ENCODE results near the gene PUM1.

PUM1 gene

DNA sequence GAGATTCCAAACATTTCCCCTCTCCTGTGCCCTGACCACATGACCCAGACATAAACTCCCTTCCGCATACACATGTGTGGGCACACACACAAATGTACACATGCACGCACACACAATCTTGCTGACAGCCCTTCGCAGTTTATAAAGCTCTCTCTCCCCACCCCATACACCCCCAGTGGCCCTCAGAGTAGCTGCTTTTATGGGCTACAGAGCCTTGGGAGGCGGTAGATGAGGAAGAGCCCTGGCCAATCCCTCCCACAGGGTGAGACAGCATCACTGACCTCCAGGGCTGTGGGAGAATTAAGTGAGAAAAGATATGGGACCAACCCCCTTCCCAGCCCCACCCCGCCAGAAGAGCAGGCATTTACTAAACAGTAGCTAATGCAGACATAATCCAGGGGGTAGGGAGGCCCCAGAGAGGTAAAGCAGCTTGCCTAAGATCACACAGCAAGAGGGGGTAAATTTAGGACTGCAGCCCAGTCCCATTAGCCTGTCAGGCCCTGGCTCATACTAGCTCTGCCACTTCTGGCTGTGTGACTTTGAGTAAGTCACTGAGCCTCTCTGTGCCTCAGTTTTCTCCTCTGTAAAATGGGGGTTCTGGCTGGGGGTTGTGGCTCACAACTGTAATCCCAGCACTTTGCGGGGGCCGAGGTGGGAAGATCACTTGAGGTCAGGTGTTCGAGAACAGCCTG lies 162.0 kb downstream of the PUM1 start:
- H3K4me3 ChIP-seq (replicated peaks; ENCODE audit: low read depth, low read length), result no peak overlapping the region
- TF ChIP-seq, protein P1, sequence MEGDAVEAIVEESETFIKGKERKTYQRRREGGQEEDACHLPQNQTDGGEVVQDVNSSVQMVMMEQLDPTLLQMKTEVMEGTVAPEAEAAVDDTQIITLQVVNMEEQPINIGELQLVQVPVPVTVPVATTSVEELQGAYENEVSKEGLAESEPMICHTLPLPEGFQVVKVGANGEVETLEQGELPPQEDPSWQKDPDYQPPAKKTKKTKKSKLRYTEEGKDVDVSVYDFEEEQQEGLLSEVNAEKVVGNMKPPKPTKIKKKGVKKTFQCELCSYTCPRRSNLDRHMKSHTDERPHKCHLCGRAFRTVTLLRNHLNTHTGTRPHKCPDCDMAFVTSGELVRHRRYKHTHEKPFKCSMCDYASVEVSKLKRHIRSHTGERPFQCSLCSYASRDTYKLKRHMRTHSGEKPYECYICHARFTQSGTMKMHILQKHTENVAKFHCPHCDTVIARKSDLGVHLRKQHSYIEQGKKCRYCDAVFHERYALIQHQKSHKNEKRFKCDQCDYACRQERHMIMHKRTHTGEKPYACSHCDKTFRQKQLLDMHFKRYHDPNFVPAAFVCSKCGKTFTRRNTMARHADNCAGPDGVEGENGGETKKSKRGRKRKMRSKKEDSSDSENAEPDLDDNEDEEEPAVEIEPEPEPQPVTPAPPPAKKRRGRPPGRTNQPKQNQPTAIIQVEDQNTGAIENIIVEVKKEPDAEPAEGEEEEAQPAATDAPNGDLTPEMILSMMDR (IDR thresholded peaks at IDR 0.05; ENCODE audit: low read depth, low read length, missing control alignments), result no peak
- no peak for DNase-seq (ENCODE audit: extremely low read depth, low read depth)

DNA sequence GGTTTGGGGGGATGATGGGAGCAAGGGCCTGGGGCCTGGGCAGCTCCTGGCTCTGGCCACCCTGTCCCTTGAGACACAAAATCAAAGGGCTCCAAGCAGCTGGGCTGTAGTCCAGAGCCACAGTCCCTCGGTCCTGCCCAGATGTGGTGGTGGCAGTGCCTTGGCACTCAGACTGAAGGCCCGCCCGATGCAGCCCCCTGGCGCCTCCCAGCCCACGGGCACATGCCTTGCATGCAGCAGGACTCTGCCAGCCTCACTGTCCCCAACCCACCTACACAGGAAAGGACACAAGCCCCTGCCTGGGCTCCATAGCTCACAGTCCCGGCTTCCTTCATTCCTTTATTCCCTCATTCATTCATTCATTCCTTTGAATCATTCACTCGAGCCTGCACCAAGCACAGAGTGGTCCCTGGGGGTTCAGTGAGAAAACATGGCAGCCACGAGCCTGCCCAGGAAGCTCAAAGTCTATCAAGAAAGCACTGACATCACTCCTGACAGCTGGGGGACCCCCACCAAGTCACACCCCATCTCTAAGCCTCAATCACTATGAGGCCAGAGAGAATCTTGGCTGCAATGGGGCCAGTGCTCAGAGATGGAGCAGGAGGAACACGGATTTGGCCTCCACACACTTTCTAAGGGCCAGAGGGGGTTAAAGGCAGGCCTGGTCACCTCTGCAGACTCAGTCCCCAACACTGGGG lies 162.8 kb downstream of the PUM1 start:
- TF ChIP-seq, protein P1 (IDR thresholded peaks at IDR 0.05; ENCODE audit: low read depth, low read length, missing control alignments), result no peak
- H3K4me3 ChIP-seq (replicated peaks; ENCODE audit: low read depth, low read length), result no peak overlapping the region
- no peak for DNase-seq (ENCODE audit: extremely low read depth, low read depth)

DNA sequence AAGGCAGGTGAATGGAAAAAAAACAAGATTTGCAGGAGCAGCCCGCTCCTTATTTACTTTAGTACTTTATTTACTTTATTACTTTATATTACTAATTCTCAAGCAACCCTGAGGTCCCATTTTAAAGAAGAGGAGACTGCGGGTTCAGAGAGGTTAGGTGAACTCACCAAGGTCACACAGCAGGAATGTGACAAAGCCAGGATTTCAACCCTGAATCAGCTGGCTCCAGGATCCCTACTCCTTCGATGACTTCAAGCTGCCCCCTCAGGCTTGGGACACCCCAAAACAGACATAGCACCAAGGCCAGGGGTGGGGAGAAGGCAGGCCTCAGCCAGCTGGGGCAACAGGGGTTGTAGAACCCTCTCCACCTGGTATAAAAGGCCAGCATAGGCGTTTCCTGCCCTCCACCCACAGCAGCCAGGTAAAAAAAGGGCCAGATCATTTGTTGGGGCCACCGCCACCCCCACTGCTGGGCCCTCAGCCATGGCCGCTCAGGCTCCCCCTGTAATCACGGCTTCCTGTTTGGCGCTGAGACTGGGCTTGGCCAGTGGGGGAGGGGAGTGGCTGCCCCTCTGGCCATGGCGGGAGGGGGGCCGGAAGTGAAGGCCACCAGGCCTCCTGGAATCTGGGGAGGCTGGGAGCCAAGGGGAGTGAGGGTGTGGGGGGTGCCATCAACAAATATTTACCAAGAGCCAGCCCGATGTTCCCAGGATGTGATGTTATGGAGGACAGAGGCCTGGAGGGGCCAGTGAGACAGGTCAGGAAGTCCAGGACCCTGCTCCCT lies 163.5 kb downstream of the PUM1 start:
- no peak overlapping the region for H3K4me3 ChIP-seq (replicated peaks; ENCODE audit: low read depth, low read length)
- TF ChIP-seq, protein P1 (IDR thresholded peaks at IDR 0.05; ENCODE audit: low read depth, low read length, missing control alignments), result no peak
- DNase-seq (ENCODE audit: extremely low read depth, low read depth), result no peak

DNA sequence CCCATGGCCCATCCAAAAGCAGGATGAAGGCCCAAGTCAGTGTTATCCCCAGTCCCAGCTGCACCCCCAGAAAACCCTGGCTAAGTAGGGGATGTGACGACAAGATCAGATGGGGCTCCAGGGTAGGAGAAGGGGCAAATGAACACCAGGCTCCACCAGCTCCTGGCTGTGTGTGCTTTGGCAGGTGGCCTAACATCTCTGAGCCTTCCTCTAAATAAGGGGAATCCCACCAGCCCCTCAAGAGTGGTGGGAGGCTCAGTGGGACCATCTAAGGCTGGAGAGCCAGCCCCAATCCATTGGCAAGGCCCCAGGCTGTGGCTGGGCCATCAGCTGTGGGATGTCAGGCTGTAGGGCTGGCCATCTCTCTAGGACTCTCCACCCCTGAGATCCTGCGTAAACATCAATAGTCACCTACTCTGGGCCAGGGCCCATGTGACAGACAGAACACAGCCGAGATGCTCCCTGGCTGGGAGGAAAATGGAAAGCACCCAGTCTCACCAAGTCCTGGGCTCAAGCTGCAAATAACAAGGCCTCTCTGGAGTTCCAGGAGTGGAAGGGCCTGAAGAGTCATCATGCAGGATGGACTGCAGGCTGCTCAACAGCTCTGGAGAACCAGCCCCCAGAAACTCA lies 164.5 kb downstream of the PUM1 start:
- TF ChIP-seq, protein P1 (IDR thresholded peaks at IDR 0.05; ENCODE audit: low read depth, low read length, missing control alignments), result no peak
- no peak overlapping the region for H3K4me3 ChIP-seq (replicated peaks; ENCODE audit: low read depth, low read length)
- DNase-seq (ENCODE audit: extremely low read depth, low read depth), result no peak

DNA sequence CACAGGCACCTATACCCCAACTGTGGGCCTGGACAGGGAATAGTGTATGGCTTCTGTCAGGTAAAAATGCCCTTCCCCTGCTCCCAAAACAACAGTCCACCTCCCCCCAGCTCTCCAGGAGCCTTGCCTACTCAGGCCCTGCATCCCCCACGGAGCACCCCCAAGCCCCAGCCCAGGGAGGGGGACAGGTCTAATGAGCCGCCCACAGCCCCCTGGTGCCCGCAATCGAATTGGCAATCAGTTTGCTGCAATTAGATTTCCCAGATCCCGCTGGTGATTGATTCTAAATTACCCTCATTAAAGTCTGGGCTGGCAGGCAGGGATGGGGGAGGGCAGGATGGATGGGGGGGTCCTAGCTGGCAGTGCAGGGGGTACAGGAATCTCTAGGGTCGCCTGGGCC lies 165.0 kb downstream of the PUM1 start:
- no peak for DNase-seq (ENCODE audit: extremely low read depth, low read depth)
- TF ChIP-seq, protein P1 (IDR thresholded peaks at IDR 0.05; ENCODE audit: low read depth, low read length, missing control alignments), result no peak
- H3K4me3 ChIP-seq (replicated peaks; ENCODE audit: low read depth, low read length), result no peak overlapping the region

DNA sequence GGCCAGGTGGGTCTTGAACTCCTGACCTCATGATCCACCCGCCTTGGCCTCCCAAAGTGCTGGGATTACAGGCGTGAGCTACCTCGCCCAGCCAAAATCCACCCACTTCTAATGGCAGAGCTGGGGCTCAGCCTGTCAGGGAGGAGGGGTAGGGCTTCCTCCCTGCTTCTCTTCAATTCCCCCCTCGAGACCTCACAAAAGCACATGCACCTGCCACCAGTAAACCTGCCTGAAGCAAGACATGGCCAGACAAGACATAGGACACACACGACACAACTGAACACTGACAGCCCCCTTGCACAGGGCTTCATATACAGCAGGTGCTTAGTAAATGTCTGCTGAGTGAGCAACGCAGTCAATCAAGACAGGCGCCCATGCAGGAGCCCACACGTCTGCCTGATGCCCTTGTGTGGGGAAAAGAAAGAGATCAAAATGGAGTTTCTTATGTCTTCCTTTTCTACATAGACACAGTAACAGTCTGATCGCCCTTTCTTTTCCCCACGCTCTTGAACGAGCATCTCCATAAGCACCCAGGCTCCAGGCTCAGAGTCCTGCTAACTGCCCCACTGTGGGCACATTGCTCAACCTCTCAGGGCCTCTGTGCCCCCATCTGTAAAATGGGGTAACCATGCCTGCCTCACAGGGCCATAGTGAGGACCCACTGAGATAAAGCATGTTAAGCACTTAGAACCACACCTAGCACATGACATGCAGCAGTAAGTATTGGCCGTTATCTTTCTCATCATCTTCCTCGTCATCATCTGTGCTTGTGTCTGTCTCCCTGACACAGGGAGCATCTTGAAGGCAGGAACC lies 165.7 kb downstream of the PUM1 start:
- no peak for DNase-seq (ENCODE audit: extremely low read depth, low read depth)
- no peak overlapping the region for H3K4me3 ChIP-seq (replicated peaks; ENCODE audit: low read depth, low read length)
- TF ChIP-seq, protein P1 (IDR thresholded peaks at IDR 0.05; ENCODE audit: low read depth, low read length, missing control alignments), result no peak

All from HFF-Myc (cell line).